ENCODE results near the gene IL2RA.
"Not testable (repeated sequence)": the region's sequence is repeated elsewhere in the genome, so short reads cannot be mapped to it uniquely, and the experiment has no call there.

Gene IL2RA

GRCh38 chr10:6062101-6062771 is at the start of gene IL2RA:
TSS of gene IL2RA (minus strand) at chr10:6062367. CDS start at chr10:6062151, 216 bp downstream.
- DNase-seq = peak; percentile 83

- DNase-seq = no peak
These were observed 48.0 kb upstream of the IL2RA start for GRCh38 chr10:6110136-6110535.

- DNase-seq = no peak
These were observed 47.2 kb upstream of the IL2RA start for GRCh38 chr10:6109444-6109775.

- DNase-seq = no peak
These were observed 46.7 kb upstream of the IL2RA start for GRCh38 chr10:6108631-6109443.

DNA sequence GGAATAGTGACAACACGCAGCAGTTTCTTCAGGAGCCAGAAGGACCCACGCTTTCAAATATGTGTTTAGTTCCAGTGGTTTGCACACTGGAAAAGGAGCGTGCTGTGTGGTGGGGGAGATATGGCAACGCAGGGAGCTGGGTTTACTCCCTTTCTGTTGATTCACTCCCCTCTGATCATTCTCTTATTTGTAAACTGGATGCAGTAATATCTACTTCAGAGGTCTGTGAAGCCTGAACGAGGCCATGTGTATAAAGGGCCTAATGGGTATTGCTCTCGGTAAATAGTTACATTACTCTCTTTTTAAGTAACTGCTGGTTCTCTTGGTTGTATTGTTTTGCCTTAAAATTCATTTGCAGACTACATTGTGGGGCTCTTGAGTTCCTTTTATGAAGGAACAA is 45.9 kb upstream of the IL2RA start:
- no peak for DNase-seq

DNA sequence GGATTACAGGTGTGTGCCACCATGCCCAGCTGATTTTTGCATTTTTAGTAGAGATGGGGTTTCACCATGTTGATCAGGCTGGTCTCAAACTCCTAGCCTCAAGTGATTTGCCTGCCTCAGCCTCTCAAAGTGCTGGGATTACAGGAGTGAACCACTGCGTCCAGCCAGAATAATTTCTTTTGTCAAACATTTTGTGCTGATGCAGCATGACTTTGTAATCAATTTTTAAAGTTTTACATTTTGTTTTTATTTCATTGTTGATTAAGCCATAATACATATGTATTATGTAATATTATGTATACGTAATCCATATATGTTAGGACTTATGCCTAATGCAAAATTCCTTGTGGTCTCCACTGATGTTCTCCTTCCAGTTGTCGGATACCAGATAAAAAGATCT is 45.4 kb upstream of the IL2RA start:
- DNase-seq = not testable (repeated sequence)

DNA sequence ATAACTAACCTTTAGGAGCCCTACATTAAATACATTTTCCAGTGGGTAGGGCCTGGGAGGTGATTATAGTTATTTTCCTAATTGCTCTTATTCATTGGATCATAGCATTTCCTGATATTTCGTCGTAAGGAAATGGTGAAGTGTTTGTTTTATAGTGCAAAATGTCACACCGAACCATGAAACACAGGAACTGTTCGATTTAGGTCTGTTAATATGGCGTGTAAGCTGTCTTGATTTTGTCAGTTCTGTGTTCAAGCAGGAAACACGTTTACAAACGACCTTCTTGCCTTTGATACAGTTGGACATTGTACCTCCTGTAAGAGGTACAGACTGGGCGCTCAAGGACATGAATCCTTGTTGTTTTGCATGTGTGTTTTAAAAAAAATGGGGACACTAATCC is 41.4 kb upstream of the IL2RA start:
- no peak for DNase-seq

GRCh38 chr10:6102128-6102527 is 40.0 kb upstream of the IL2RA start:
- DNase-seq = no peak

GRCh38 chr10:6101181-6101580 is 39.0 kb upstream of the IL2RA start:
- DNase-seq = no peak

- no peak for DNase-seq
These were observed 38.2 kb upstream of the IL2RA start for GRCh38 chr10:6100370-6100769.

- DNase-seq = no peak
These were observed 36.0 kb upstream of the IL2RA start for GRCh38 chr10:6098156-6098555.

DNA sequence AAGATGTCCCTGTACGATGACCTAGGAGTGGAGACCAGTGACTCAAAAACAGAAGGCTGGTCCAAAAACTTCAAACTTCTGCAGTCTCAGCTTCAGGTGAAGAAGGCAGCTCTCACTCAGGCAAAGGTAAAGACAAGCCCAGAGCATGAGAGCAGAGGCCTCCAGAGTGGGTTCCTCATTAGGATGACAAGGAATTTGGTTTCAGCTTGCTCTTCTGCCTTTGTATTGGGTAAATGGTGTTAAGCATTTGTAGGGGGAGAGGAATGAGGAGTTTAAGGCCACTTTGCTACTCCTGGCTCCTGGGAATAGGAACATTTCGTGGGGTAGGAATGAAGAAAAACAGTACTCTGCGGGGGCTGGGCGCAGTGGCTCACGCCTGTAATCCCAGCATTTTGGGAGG is 34.9 kb upstream of the IL2RA start:
- DNase-seq = no peak

- DNase-seq = no peak
These were observed 33.8 kb upstream of the IL2RA start for GRCh38 chr10:6095810-6096570.

- DNase-seq = no peak
These were observed 30.6 kb upstream of the IL2RA start for GRCh38 chr10:6092731-6093130.

DNA sequence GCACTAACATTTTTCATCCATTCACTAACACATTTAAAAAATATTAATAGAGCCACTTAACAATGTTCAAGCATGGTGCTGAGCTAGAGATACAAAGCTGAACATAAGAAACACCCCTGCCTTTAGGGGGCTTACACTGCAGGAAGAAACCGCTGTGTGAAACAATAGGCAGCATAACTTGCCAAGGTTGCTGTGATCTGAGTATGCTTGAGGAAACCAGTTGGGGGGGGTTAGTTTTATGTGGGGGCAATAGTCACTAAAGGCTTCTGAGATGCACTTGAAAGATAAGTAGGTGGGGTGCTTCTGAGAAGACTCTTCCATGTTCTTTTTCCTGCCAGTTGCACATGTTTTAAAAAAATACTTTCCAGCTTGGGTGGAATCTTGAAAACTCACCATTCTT is 29.5 kb upstream of the IL2RA start:
- no peak for DNase-seq

DNA sequence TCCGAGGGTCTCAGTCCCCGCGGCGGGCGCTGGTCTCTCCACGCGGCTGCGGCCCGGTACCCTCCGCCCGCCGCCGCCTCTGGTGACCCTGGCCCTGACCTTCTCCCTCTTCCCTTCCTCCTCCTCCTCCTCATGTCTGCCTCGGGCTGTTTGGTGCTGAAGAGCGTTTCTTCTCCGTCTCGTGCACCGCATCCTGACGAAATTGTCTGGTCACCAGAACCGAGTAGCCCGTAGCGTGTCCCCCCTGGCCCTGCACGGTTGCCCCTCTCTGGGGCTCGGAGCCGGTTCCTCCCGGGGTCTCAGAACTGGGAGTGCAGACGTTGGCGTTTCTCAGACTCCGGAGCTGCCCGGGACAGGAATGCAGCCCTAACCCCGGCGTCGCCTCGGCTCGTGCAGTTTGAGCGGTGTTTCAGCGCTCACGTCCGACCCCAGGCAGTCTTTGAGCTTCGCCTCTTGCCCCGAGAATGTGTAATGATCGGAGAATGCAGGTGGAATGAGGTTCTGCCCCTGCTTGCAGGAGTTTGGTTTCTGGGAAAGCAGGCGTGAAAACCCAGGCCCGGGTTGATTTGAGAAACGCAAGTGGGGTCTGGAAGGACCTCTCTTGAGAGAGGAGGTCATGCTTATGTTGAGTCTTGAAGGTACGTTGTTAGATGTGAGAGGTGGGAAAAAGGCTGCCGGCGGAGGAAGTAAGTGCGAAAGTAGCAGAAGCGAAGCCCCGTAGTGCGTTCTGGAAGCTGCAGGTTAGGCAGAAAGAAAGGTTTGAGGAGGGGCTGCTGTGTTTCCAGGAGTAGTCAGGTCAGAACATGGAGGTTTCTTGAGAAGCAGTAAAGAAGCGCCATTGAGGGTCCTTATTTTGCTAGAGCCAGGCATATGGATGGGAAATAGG is 27.4 kb upstream of the IL2RA start:
- DNase-seq = no peak

DNA sequence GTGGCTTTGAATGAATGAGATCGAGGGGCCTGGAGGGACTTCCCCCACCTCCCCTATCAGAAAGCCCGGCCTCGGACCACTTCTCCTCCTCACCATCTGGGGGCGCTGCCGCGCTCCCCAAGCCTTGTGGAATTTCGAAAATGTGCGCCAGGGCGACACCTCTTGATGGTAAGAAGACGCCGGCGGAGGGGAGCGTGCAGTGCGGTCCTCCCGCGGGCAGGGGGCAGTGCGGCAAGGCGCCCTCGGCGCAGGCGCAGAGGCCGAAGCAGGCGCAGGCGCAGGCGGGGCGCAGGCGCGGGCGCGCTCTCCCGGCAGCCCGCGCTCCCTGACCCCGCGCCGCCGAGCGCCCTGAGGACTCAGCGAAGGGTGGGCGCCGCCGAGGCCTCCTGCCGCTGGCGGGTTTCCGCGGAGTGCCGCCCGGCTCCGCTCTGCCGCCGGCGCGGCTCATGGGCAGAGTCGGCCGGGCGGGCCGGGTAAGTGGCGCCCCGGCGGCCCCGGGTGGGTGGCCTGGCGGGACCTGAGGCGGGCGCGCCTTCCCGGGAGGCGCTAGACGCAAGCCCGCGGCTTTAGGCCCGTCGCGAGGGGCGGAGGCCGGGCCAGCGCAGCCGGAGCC is 26.7 kb upstream of the IL2RA start, which contains the start of gene RBM17:
Gene RBM17 (plus strand): TSS at position 314 of the 613 bp plus-strand sequence. CDS start 8,032 bp downstream, outside the sequence.
- DNase-seq = peak; percentile 98

- peak; percentile 89 for DNase-seq
These were observed 24.4 kb upstream of the IL2RA start for GRCh38 chr10:6086375-6087233.

- peak; percentile 86 for DNase-seq
These were observed 21.6 kb upstream of the IL2RA start for GRCh38 chr10:6083523-6084475.

All from stimulated activated CD4-positive, alpha-beta T cell treated with anti-CD3 and anti-CD28 coated beads, Interleukin-1b, Interleukin-23, amount 100 ng/mL, for 48 hours (primary cell).